SH-SY5Y (cell line): ENCODE measurements around the gene MFSD12.

ENCODE experiments used
- GATA2 ChIP-seq: IDR thresholded peaks from 2 replicates; pipeline ENCODE4 v1.6.1; 2011; ENCODE audit warnings: mild to moderate bottlenecking, low read depth, low read length
- GATA3 ChIP-seq: IDR thresholded peaks from 2 replicates; pipeline ENCODE4 v1.6.1; 2011; ENCODE audit warnings: low read depth, mild to moderate bottlenecking, low read length, moderate library complexity

DNA sequence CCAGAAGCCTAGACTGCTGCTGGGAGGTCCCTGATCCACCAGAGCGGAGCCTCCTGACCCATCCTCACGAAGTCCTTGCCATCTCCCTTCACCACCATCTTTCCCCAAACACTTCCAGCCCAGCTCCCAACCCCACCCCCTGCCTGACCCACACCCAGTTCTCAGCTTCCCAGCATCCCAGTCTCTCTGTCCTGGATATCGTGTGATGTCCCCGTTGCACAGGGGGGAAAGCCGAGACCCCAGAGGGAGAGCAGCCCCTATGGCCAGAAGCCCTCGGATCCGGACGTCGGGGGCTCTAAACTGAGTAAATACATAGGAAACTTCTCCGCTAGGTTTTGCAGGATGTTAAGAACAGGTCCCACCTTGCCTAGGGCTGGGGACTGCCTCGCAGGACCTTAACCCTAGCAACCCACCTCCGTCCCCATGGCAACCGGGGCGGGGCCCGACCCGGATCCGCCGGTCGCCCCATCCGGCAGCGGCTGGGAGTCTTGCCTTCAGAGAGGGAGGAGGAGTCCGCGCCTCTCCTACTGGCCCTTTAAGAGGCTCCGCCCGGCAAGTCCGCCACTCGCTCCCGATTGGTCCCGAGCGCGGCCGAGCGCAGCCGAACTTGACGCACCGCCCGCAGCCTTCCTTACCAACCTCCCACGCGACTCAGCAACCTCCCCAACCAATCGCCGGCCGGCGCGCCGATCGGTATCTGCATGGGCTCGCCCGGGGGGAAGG lies 14.9 kb upstream of the MFSD12 start:
- TF ChIP-seq GATA2 (peak; percentile 94), GATA3 (no peak)
